AG09309 (cell line): ENCODE measurements around the gene POLR3A.

Experiments
- DNase-seq: peaks from one replicate; pipeline ENCODE4 v3.0.0-alpha.2; 2010; ENCODE audit warnings: low read depth
- H3K4me3 ChIP-seq: 2 replicates; pipeline ENCODE4 v1.5.1; 2011; ENCODE audit warnings: mild to moderate bottlenecking, low read depth, low read length, moderate library complexity; ENCODE audit not compliant: control insufficient read depth
- TF ChIP-seq, protein P1 (sequence below): IDR thresholded peaks from 2 replicates; pipeline ENCODE4 v1.5.1; 2011; ENCODE audit warnings: mild to moderate bottlenecking, low read depth, low read length, inconsistent platforms; ENCODE audit not compliant: insufficient read depth, control insufficient read depth; ENCODE audit errors: missing control alignments

The POLR3A gene

DNA sequence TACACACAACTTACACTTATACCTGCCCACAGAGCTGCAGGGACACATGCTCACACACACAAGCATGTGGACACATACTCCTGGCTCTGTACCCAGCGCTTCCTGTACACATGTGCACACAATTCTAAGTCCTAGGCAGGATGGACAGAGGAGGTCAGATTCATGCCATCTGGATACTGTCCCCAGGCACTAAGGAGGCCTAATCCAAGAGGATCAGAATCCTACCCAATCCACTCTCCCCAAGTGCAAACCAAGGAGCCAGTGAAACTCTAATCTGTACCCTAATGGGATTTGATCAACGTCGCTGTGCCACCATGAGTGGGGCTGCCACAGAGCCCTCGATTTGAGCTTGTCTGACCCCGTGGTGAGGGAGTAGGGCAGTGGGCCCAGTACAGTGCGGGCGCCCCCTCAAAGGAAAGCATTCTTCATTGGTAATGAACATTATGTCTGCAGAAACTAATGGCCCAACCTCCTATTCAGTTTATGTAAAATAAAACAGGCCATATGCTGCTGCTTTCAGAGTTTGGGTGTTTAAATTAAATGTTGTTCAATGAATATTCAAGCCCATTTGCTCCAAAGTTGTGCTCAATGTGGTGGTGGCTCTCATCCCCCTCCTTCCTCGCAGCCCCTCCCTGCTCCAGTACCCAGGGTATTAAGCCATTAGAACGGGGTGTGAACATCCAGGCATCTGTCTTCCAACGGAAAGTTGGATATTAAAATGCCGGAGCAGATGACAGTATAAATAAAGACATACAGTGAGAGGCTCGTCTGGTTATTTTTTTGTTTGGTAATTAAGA lies 30.8 kb upstream of the POLR3A start:
- no peak for DNase-seq
- H3K4me3 ChIP-seq: no peak overlapping the region
- TF ChIP-seq, protein P1, sequence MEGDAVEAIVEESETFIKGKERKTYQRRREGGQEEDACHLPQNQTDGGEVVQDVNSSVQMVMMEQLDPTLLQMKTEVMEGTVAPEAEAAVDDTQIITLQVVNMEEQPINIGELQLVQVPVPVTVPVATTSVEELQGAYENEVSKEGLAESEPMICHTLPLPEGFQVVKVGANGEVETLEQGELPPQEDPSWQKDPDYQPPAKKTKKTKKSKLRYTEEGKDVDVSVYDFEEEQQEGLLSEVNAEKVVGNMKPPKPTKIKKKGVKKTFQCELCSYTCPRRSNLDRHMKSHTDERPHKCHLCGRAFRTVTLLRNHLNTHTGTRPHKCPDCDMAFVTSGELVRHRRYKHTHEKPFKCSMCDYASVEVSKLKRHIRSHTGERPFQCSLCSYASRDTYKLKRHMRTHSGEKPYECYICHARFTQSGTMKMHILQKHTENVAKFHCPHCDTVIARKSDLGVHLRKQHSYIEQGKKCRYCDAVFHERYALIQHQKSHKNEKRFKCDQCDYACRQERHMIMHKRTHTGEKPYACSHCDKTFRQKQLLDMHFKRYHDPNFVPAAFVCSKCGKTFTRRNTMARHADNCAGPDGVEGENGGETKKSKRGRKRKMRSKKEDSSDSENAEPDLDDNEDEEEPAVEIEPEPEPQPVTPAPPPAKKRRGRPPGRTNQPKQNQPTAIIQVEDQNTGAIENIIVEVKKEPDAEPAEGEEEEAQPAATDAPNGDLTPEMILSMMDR: no peak

DNA sequence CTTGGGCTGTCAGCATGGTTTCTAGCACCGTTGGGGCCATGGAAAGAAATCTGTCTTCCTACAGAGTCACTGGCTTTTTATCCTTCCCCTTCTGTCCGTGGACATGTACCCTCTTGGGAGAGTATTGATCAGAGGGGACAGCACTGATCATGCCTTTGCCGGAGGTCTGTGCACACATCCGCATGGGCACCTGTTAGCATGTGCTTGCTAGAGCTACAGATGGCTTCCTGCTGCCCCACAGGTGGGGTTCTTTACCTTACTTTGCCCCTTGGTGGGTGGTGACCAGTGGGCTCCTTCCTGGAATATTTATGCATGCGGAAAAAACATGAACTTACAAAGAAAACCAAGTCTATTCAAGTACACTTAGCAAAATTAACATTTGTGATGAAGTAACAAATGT lies 29.2 kb upstream of the POLR3A start:
- no peak for DNase-seq
- no peak overlapping the region for H3K4me3 ChIP-seq
- TF ChIP-seq, protein P1: no peak

DNA sequence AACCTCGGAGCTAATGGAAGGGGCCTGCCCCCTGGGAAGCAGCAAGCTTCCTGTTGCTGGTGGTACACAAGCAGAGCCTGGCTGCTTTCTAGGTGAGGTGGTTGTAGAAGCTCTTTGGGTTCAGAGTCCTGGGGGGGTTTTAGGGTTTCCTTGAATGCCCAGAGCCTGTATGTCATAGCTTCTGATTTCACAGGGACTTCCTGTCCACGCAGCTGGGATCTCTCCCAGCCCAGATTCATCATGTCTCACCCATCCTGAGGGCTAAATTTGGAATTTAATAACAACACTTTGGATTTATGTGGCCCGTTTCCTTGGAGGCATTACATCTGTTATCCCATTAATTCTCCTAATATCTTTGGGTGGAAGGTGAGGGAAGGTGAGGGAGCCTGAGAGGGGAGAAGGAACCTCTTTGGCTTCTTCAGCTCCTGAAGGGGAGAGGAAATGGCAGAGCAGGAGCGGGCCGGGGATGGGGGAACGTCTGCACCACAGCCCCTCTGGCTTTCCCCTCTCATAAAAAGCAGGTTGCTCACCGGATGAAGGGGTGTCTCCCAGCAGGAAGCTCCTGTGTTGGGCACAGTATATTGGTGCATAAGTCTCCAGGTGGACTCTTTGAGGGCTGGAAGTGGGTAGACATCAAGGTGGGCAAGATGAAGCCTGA lies 24.0 kb upstream of the POLR3A start:
- no peak overlapping the region for H3K4me3 ChIP-seq
- DNase-seq: peak; percentile 49
- TF ChIP-seq, protein P1: no peak

DNA sequence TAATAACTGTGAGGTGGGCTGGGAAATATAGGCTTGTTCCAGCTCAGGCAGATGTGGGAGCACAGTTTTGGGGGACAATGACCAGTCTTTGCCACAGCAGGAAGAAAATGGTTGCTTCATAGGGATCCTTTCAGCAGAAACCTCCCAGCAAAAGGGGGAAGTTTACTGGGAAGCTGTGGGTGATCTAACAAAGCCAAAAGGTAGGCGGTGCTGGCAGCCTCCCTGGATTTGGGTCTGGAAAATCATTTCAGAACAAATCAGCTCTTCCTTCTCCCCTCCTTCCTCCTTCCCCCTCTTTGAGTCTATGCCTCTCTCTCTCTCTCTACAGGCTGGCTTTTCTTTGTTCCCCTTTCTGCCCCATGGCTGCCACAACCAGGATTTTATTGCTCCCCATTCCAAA lies 20.5 kb upstream of the POLR3A start:
- TF ChIP-seq, protein P1: no peak
- no peak overlapping the region for H3K4me3 ChIP-seq

DNA sequence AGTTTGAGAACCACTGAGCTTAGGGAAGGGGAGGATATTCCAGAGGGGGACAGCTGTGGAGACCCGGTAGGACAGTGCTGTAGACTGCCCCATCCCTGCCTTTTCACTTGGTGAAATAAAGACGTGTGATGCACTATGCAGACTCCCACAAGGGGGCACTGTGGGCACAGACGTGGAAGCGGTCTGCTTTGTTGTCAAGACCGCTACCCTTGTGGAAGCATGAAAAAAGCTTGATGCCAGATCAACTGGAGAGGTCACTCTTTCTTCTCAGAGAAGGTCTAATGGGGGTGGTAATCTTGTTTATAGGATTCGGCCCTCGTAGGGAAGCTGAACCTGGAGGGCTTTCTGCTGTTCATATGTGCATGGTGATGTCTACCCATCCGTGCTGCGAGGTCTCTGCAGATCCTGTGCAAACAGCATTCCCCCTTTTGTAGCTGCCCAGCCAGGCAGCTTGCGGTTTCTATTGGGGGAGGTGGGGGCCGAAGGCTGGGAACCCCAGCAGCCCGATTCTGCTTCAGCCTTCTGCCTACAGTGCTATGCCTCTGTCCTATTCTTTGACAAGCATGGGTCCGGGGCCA lies 18.1 kb upstream of the POLR3A start:
- DNase-seq: peak; percentile 55
- TF ChIP-seq, protein P1: peak; percentile 93
- no peak overlapping the region for H3K4me3 ChIP-seq

More for the DNA sequence above, 20.5 kb upstream of the POLR3A start:
- no peak for DNase-seq

DNA sequence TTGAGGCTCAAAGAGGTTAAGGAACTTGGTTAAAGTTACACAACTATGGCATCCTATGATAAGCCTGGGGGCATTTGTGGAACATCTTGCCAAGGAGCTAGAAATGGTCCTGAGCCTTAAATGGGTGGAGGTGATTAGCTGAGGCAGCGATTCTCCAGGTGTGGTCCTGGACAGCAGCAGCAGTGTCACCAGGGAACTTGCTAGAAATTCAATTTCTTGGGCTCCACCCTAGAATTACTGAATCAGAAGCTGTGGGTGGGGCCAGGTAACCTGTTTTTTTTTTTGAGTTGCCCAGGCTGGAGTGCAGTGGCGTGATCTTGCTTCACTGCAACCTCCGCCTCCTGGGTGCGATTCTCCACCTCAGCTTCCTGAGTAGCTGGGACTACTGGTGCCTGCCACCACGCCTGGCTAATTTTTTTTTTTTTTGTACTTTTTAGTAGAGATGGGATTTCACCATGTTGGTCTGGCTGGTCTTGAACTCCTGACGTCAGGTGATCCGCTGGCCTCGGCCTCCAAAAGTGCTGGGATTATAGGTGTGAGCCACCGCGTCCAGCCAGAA lies 17.5 kb upstream of the POLR3A start:
- no peak for DNase-seq
- TF ChIP-seq, protein P1: no peak

More for the DNA sequence above, 17.5 kb upstream of the POLR3A start:
- H3K4me3 ChIP-seq: no peak overlapping the region
